Medulla oblongata (tissue), 1 donor: Measurements from ENCODE around the gene OR52E8.
A peak's percentile ranks its signal among the peaks of the same experiment; 100 is the strongest.

Experiments used
- DNase-seq: peaks from one replicate; pipeline ENCODE4 v3.0.0-alpha.2; 2015; ENCODE audit errors: extremely low spot score

The OR52E8 gene

DNA sequence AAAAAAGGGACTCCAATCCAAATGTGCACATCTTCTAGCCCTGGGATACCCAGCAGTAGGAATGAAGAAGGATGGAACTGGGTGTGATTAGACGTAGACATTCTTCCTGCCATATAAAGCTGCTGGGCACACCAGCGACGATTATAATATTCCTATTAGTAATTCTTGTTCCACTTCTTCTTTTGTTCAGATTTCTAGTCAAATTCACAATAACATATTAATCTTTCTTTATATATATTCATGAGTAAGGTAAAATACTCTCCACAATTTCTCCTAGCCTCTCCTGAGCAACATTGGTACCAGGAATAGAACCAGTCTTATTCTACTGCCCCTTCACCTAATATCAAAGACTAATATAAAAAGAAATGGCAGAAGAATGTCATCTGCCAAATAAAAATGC, at the start of gene OR52E8:
OR52E8 (minus strand) TSS at position 101 of the 400 bp plus-strand sequence; CDS start at position 101, 0 bp downstream.
- no peak for DNase-seq

DNA sequence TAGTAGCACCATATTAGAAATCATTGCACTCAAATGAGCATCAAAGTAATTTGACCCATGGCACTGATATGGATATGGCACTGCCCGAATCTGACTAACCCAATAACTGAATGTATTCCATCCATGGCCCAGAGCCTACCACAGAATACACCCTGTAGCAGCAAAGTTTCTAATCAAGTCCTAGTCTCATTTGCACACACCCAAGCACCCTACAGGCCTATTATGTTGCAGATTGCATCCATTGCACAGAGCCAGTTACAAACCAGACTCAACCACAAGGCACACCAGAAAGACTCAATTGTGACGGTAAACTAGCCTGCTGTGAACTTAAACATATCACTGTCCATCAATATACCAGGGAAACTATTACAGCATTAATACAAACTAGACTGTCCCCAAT, 42.0 kb upstream of the OR52E8 start:
- no peak for DNase-seq

DNA sequence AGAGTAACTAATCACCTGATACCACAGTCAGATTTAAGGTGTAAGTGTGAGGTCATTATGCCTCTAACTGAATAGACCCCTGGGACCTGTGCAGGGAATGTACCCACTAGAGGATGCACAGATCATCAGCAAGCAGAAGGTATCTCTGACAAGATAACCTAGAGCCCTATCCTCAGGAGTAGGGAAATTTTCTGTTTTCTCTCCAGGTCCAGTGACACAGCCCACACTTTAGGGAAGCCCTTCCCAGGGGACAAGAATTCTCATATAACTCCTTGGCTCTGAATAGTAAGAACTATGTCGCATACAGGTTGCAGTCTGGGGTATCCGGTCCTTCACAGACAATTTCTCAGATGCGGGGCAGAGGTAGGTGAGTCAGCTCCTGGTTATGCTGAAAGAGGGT, 35.4 kb upstream of the OR52E8 start, which contains the start of gene OR52E5:
OR52E5 (plus strand) TSS at position 301 of the 400 bp plus-strand sequence. CDS start 7,569 bp downstream, outside the sequence.
- no peak for DNase-seq

DNA sequence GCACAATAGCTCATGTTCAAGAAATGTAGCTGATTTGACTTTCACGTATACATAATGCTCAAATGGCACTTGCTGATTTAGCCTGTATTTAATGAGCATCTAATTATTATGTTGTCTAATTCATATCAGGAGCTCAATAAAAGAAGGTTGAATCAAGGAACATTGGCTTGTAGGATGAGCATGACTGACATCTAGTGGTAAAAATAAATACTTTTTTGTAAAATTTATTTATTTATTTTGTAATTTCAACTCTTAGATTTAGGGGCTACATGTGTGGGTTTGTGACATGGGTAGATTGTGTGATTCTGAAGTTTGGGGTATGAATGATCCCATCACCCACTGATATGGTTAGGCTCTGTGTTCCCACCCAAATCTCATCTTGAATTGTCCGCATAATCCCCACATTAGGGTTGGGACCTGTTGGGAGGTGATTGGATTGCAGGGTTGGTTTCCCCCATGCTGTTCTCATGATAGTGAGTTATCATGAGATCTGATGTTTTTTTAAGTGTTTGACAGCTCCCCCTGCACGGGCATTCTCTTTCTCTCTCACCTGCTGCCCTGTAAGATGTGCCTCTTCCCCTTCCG, 33.8 kb upstream of the OR52E8 start:
- peak; percentile 4 for DNase-seq

DNA sequence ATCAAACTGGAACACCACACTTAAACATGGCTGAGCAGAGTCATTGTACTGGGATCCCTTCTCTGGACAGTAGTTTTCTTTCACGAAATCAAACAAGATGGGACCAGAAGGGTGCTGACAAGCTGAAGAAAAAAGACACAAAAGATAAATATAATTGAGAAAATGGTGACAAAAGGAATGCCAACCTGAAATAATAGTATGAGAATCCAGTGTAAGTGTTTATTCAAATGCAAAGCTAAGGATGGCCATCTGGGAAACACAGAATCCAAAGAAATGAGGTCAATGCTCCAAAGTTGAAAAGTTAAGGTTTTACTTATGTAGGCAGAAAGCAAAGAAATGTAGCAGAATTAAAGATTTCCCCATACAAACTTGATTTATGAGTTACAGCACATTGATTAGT, 30.2 kb upstream of the OR52E8 start:
- no peak for DNase-seq

DNA sequence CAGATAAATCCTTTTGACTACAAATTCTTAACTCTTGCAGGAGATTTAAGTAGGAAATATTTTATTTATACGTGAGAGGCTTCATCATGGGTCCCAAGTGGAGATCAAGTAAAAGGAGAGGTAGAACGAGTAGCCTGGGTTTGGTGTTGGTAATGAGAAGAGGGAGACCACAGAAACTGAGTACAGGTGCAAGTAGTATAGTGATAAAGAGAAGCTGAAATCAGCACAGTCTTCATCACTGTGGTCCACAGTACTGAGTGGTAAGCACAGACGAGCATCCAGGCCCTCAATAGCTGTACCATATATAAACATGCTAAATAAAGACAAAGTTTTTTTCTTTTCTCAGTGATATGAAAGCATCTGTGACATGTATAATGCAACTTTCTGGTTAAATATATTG, 29.7 kb upstream of the OR52E8 start:
- DNase-seq, result no peak

DNA sequence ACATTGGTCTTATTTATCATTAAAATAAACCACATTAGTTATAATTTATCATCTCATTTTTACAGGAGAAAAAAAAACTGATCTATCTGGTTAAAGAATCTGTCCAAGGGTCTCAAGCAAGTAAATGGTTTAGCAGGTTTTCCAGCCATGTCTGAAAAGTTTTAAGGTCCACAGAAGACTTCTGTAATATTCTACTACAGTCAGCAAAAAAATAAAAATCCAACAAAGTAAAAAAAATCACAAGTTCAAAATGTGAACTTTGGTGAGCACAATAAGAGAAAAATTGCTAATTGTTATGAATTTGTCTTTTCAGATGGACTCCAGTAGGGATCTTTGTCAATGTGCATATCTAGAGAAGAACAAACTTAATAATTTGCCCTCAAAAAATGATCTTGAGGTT, 24.3 kb upstream of the OR52E8 start:
- DNase-seq, result no peak

DNA sequence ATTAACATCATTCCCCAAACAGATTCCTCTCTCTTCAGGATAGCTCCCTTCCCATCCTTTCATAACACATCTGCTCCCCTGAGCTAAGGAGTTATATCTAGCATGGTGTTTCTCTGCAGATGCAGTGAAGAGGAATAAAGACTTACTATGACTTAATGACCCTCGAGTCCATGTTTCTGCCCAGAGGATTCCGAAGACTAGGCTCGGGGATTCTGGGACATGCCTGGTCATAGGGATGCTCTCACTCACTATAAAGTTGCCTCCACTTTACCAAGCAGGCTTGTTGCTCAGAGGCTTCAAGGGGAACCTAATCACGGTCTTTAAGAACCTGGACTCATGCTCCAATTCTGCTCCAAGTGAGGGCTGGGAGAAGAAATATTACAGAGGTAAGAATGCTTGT, 22.8 kb upstream of the OR52E8 start, which contains the start of gene OR52E4:
OR52E4 (plus strand) TSS at position 301 of the 400 bp plus-strand sequence. CDS start 3,664 bp downstream, outside the sequence.
- no peak for DNase-seq

DNA sequence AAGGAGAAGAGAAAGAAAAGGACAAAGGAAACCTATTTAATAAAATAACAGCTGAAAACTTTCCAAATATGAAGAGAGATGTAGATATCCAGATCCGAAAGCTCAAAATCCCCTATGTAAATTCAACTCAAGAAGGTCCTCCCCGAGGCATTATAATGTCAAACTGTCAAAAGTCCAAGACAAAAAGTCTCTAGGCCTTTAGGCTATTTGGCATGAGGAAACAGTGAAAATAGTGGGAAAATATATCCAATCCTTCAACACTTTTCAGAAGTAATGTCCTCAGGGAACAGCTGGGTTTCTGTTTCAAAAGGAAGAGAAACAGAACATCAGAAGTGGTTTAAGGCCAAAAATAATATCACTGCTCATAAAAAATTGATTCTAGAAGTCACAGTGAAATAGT, 21.1 kb upstream of the OR52E8 start:
- DNase-seq, result no peak

DNA sequence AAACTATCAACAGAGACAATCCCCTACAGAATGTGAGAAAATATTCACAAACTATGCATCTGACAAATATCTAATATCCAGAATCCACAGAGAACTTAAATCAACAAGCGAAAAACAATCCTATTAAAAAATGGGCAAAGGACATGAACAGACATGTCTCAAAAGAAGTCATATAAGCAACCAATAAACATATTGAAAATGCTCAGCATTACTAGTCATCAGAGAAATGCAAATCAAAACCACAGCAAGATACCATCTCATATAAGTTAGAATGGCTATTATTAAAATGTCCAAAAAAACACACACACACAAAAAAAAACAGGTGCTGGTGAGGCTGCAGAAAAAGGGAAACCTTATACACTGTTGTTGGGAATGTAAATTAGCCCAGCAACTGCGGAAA, 8.3 kb upstream of the OR52E8 start:
- no peak for DNase-seq

DNA sequence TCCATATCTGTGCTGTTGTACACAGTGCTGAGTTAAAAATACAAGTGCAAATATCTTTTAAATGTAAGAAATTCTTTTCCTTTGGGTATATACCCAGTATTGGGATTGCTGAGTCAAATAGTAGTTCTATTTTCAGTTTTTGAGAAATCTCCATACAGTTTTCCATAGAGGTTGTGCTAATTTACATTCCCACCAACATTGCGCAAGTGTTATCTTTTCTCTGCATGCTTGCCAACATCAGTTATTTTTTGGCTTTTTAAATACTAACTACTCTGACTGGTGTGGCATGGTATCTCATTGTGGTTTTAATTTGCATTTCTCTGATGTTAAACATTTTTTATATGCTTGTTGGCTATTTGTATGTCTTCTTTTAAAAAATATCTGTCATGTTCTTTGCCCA, 6.5 kb downstream of the OR52E8 start:
- DNase-seq, result no peak

DNA sequence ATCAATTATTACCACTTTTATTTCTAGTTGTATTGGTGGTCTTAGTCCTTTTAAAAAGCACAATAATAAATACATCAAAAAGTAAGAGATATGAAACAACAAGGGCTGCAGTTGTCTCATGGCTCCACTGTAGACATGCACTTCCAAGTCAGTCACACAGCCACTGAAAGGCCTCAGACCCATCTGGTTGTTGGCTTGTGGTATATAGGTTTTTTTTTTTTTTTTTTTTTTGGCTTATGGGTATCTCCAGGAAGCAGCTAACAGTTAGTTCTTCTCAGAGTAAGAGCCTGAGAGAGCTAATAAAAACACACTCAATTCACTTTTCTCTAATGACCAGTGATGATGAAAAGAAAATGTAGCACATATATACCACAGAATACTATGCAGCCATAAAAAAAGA, 9.8 kb downstream of the OR52E8 start:
- no peak for DNase-seq

DNA sequence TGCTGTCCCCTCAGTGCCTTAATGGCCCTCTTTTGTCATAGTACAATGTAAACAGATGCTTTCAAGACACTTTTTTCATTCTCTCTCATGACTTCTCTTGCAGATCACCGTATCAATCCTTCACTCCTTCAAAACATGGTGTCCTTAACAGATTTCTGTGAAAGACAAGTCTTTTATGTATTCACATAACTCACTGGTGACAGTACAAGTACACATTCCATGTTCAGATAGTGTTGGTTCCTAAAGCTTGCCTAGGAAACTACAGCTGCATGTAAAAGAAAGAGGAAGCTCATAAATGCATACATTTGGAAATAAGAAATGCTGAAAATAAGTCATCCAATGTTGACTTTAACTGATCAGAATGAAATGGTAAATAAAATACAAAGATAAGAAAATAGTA, 10.8 kb downstream of the OR52E8 start:
- DNase-seq, result no peak

DNA sequence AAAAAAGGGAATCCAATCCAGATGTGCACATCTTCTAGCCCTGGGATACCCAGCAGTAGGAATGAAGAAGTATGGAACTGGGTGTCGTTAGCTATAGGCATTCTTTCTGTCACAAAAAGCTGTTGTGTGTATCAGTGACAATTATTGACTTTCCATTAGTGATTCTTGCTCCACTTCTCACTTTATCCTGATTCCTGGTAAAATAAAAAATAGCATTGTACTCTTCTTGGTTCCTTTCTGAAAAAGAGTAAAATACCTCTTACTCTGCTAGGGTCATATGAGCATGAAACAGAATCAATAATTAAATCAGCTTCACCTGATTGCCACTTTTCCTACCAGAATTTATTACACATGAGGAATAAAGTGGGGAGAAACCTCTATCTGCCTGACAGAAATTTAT, 15.7 kb downstream of the OR52E8 start, which contains the start of gene OR52E6:
OR52E6 (minus strand) TSS at position 101 of the 400 bp plus-strand sequence; CDS start at position 101, 0 bp downstream.
- no peak for DNase-seq

DNA sequence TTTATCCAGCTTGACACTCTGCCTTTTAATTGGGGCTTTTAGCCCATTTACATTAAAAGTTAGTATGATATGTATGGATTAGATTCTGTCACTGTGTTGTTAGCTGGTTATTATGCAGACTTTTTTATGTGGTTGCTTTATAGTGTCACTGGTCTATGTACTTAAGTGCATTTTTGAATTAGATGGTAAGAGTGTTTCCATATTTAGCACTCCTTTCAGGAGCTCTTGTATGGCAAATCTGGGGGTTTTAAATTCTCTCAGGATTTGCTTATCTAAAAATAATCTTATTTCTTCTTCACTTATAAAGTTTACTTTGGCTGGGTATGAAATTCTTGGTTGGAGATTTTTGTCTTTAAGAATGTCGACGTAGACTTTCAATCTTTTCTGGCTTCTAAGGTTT, 19.8 kb downstream of the OR52E8 start:
- no peak for DNase-seq

DNA sequence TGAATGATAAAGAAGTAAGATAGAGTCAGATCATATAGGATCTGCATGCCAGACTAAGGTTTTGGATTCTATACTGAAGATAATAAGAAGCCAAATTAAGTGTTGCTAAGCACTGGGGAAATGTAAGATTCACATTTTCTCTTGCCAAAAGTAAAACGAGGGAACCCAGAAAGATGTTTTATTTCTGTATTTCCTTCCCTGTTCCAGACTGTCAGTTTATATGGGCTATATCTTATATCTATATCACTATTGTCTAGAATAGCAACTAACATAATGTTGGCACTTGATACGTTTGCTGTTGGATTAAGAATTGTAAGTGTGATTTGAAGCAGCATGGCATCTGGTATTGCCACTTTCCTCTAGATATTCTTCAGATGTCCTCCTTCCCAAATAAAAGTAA, 24.0 kb downstream of the OR52E8 start:
- DNase-seq, result no peak

DNA sequence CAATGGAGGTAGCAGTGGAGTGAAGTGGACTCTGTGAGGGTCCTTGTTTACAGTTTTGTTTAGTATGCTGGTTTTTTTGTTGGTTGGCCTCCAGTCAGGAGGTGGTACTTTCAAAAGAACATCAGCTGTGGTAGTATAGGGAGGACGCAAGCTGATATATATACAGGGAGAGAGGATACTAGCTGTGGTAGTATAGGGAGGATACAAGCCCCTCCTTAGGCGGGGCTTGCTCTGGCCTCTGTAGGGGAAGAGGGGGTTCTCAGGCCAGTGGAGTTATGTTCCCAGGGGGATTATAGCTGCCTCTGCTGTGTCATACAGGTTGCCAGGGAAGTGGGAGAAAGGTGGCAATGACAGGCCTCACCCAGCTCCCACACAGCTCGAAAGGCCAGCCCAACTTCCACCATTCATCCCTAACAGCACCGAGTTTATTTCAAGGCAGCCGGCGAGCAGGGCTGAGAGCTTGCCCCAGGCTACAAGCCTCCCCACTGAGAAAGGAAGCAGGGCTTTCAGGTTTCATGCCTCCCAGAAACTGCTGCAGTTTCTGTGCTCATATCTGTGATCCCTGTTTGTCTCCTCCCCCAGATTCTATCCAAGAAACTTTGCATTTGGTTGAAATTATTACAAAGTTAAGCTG, 26.2 kb downstream of the OR52E8 start:
- no peak for DNase-seq

DNA sequence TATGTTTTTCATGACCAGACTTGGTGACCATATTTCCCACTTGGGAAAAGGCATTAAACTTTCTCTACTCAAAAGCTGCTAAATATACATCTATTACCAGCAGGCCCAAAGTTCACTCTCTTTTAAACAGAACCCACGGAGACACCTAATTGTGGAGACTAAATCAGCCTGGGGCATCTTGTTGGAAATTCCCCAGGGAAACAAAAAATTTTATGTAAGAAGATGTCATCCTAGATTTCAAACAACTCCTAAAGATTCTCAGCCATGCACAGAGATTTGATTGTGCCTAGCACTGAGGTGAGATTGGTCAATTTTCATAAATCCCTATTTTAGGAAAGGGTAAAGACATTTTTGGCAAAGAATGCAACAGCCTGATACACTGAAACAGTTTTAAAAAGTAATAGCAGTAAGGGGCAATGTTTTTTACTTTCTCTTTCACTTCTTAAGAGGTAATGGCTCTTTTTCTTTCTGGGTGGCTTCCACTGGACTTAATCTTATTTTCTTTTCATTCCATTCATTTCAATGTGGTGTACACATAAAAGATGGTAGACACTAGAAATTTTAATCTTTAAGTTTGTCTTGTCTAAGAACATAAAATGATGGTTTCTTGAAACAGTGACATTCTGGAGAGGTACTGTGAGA, 39.1 kb downstream of the OR52E8 start:
- DNase-seq, result peak; percentile 2

DNA sequence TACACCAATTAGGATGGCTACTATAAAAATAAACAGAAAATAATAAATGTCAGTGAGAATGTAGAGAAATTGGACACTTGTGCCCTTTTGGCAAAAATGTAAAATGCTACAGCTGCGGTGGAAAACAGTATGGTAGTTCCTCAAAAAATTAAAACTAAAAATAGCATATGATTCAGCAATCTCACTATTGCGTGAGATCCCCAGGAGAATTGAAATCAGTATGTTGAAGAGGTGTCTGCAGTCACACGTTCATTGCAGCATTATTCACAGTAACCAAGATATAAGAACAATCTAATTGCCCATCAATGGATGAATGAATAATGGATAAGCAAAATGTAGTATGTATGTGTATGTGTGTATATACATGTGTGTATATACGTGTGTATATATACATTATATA, 42.0 kb downstream of the OR52E8 start:
- DNase-seq, result no peak

DNA sequence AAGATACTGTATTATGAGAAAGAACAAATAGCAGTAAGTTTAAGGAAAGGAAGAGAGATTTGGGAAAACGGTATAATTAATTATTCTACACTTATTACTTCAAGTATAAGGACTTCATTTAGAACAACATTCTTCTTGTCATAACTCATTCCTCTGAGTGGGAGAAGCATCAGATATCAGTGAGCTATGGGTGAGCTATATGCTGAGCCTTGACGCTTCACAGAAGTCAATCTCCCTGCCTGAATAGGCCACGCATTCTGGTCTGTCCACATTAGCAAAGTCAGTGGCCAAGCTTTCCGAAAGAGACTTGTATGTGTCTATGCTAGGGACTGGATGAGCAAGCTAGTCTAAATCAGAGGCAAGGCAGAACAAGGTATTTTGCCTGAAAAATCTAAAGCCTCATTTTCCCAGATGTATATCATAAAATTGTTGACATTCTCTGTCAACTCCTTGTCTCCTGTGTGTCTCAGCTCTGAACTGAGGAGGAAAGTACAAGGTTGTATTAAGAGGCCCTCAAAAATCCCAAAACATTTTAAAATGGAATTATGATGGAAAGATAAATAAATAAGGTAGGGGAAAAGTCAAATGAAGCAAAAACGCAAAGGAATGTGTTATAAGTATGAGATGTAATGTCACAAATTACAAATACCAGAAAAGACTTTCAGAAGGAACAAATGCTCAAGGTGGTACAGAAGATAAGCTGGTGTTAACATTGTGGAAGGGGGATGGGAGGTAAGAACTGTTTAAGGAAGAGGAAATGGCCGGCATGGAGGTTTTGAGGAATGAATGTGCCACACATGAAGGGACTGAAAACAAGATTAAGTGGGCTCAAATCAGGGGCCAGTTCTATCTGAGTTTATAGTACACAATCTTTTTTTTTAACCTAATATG, 47.3 kb downstream of the OR52E8 start:
- no peak for DNase-seq

DNA sequence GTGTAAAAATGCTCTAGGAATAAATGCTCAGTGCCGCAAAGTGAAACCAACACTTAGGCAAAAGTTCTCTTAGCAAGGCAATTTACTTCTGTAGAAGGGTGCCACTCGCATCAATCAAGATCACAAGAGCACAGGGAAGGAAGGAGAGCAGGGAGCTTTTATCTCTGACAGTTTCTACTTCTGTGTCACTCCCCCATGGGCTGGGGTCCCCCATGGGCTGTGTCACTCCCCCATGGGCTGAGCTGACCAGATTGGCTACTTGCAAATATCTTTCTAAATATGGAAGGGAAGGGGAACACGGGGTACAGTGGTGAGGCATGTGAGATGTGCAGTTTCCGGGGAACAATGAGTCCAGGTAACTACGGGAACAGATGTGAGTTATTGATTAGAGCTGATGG, 48.4 kb downstream of the OR52E8 start:
- no peak for DNase-seq
